ENCODE results near the gene PDE4D. TPM values are rescaled to one million over a fixed set of nuclear protein-coding genes. Genes with fewer than 3 reads are reported as not detected.

Gene PDE4D
- total and polyA plus RNA-seq, 4 donors = 12.8 to 167 (median 44.5) TPM

- no peaks in the 10 kb centered on the region for H3K27me3 ChIP-seq (ENCODE audit: control insufficient read depth in 3 of 3, insufficient read depth in 3 of 3, low read length in 2 of 3)
- ATAC-seq (ENCODE audit: insufficient read depth, low FRiP score) (no peak), DNase-seq (peak in 2 of 3 donors; percentile 25 to 56)
- peaks cover 0 to 10% (median 0%) of the 10 kb centered on the region in 5 donors for H3K4me1 ChIP-seq (ENCODE audit: control insufficient read depth in 5 of 5, insufficient read depth in 5 of 5, low read length in 5 of 5)
- no peak overlapping the region for H3K4me3 ChIP-seq
- no peak overlapping the region for H3K9ac ChIP-seq (ENCODE audit: insufficient read depth in 1 of 2, low read length in 2 of 2)
- 76 to 82% methylated on average over 4 of the region's 4 CpGs for WGBS, 2 donors
- TF ChIP-seq, protein P1, sequence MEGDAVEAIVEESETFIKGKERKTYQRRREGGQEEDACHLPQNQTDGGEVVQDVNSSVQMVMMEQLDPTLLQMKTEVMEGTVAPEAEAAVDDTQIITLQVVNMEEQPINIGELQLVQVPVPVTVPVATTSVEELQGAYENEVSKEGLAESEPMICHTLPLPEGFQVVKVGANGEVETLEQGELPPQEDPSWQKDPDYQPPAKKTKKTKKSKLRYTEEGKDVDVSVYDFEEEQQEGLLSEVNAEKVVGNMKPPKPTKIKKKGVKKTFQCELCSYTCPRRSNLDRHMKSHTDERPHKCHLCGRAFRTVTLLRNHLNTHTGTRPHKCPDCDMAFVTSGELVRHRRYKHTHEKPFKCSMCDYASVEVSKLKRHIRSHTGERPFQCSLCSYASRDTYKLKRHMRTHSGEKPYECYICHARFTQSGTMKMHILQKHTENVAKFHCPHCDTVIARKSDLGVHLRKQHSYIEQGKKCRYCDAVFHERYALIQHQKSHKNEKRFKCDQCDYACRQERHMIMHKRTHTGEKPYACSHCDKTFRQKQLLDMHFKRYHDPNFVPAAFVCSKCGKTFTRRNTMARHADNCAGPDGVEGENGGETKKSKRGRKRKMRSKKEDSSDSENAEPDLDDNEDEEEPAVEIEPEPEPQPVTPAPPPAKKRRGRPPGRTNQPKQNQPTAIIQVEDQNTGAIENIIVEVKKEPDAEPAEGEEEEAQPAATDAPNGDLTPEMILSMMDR (IDR thresholded peaks at IDR 0.05; ENCODE audit: control extremely low read depth, extremely low read depth) = no peak
- no peaks in the 10 kb centered on the region for H3K36me3 ChIP-seq (ENCODE audit: control insufficient read depth in 4 of 4, insufficient read depth in 4 of 4, low read length in 4 of 4)
- H3K27ac ChIP-seq (ENCODE audit: low read depth in 1 of 2, low read length in 1 of 2) = no peak overlapping the region
- H3K9me3 ChIP-seq (ENCODE audit: control insufficient read depth in 4 of 4, insufficient read depth in 3 of 4, low read length in 3 of 4) = no peaks in the 10 kb centered on the region
These were observed 608.1 kb downstream of the PDE4D start for GRCh38 chr5:59285300-59286016.

- Histone ChIP-seq H3K4me3 (no peak overlapping the region), H3K36me3 (ENCODE audit: control insufficient read depth in 4 of 4, insufficient read depth in 4 of 4, low read length in 4 of 4) (no peaks in the 10 kb centered on the region), H3K9ac (ENCODE audit: insufficient read depth in 1 of 2, low read length in 2 of 2) (no peak overlapping the region), H3K9me3 (ENCODE audit: control insufficient read depth in 4 of 4, insufficient read depth in 3 of 4, low read length in 3 of 4) (no peaks in the 10 kb centered on the region), H3K27ac (ENCODE audit: low read depth in 1 of 2, low read length in 1 of 2) (no peak overlapping the region), H3K4me1 (ENCODE audit: control insufficient read depth in 5 of 5, insufficient read depth in 5 of 5, low read length in 5 of 5) (peaks cover 0 to 7% (median 0%) of the 10 kb centered on the region in 5 donors), H3K27me3 (ENCODE audit: control insufficient read depth in 3 of 3, insufficient read depth in 3 of 3, low read length in 2 of 3) (no peaks in the 10 kb centered on the region)
- no peak for ATAC-seq (ENCODE audit: insufficient read depth, low FRiP score)
- peak in 1 of 3 donors; percentile 23 for DNase-seq
- TF ChIP-seq, protein P1 (IDR thresholded peaks at IDR 0.05; ENCODE audit: control extremely low read depth, extremely low read depth) = no peak
- WGBS, 2 donors = 83 to 88% methylated on average over 1 of the region's 1 CpG
These were observed 610.8 kb downstream of the PDE4D start for GRCh38 chr5:59282726-59283125.

DNA sequence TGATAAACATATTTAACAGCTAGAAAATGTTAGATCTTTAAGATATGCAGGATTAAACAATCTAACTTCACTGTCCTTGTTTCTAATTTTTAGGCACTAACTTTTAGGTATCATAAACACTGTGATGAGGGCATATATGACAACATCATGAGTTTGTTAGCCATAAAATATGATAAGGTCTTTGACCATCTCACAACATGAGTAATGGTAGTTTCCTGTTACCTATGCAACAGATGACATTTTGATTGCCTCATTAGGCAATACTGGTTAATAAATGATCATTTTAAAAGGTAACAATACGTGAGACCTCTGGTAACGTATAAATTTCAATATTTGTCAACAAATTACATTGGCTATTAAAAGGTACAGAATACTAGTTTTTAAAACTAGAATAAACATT is 613.5 kb downstream of the PDE4D start:
- ATAC-seq (ENCODE audit: insufficient read depth, low FRiP score) = no peak
- Histone ChIP-seq H3K9ac (ENCODE audit: insufficient read depth in 1 of 2, low read length in 2 of 2) (no peak overlapping the region), H3K27me3 (ENCODE audit: control insufficient read depth in 3 of 3, insufficient read depth in 3 of 3, low read length in 2 of 3) (no peaks in the 10 kb centered on the region), H3K27ac (ENCODE audit: low read depth in 1 of 2, low read length in 1 of 2) (no peak overlapping the region), H3K4me1 (ENCODE audit: control insufficient read depth in 5 of 5, insufficient read depth in 5 of 5, low read length in 5 of 5) (peaks cover 0 to 14% (median 3%) of the 10 kb centered on the region in 5 donors), H3K9me3 (ENCODE audit: control insufficient read depth in 4 of 4, insufficient read depth in 3 of 4, low read length in 3 of 4) (no peaks in the 10 kb centered on the region), H3K4me3 (no peak overlapping the region), H3K36me3 (ENCODE audit: control insufficient read depth in 4 of 4, insufficient read depth in 4 of 4, low read length in 4 of 4) (no peaks in the 10 kb centered on the region)
- 94 to 97% methylated on average over 2 of the region's 2 CpGs for WGBS, 2 donors
- DNase-seq = no peak
- TF ChIP-seq, protein P1 (IDR thresholded peaks at IDR 0.05; ENCODE audit: control extremely low read depth, extremely low read depth) = no peak

Measured in lung (tissue), 12 donors.